Measurements from ENCODE around the gene LIN37.

GRCh38 chr19:35722461-35722860, 25.9 kb upstream of the LIN37 start:
- TF ChIP-seq CTCF (IDR thresholded peaks at IDR 0.05; ENCODE audit: low read length) (no peak), EZH2 (IDR thresholded peaks at IDR 0.05; ENCODE audit: borderline replicate concordance, low read length) (no peak)
